Vagina (tissue), 2 donors: ENCODE data around the gene TXNL4A.

ENCODE experiments used
- CTCF ChIP-seq, 3 experiments: fragments of 450-650 bp in 2 of 3; fragments of 200-600 bp in 1 of 3; sonication (generic) in 1 of 3; IDR thresholded peaks; one replicate each; pipeline ENCODE4 v1.5.1; 2017 to 2019; ENCODE audit warnings: antibody characterized with exemption in 3 of 3, mild to moderate bottlenecking in 2 of 3, moderate library complexity in 2 of 3
- POLR2AphosphoS5 ChIP-seq, 2 donors: sonication (generic); formaldehyde crosslinking; IDR thresholded peaks; one replicate each; pipeline ENCODE4 v1.9.0; 2017; ENCODE audit warnings: antibody characterized with exemption in 2 of 2, mild to moderate bottlenecking in 2 of 2, low read depth in 1 of 2; ENCODE audit not compliant: insufficient read depth in 1 of 2

DNA sequence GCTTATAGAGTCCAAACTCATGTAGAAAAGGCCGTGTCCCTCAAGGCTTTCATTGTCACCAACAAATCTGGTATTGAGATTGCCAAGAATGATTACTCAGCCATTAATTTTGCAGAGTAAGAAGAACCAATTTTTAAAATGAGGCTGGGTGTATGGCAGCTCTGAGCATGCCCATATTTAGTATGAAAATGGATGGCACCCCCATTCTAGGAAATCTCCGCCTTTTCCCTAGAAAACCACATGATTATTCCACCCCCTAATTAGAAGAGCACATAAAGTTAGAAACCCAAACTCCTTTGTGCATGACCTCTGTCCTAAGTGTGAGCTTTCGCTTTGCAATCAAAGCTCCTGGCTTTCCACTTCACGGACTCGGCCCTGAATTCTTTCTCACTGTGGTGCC is 14.1 kb upstream of the TXNL4A start:
- TF ChIP-seq POLR2AphosphoS5 (IDR thresholded peaks at IDR 0.05; ENCODE audit: insufficient read depth in 1 of 2, low read depth in 1 of 2) (no peak), CTCF (IDR thresholded peaks at IDR 0.05) (no peak)
